DOHH2 (cell line): ENCODE measurements around the gene CNDP1.

ENCODE experiments used
- EZH2phosphoT487 ChIP-seq: fragments of 200-600 bp; sonication (generic); IDR thresholded peaks from 2 replicates; pipeline ENCODE4 v1.6.1; 2017; ENCODE audit warnings: borderline replicate concordance, mild to moderate bottlenecking, antibody characterized with exemption, low read length, moderate library complexity, mixed read lengths
- TF ChIP-seq, protein P1 (sequence below): fragments of 200-600 bp; sonication (generic); IDR thresholded peaks from one replicate; pipeline ENCODE4 v1.5.1; 2014; ENCODE audit warnings: antibody characterized with exemption, mild to moderate bottlenecking, low read depth, low read length; ENCODE audit not compliant: poor library complexity, severe bottlenecking

DNA sequence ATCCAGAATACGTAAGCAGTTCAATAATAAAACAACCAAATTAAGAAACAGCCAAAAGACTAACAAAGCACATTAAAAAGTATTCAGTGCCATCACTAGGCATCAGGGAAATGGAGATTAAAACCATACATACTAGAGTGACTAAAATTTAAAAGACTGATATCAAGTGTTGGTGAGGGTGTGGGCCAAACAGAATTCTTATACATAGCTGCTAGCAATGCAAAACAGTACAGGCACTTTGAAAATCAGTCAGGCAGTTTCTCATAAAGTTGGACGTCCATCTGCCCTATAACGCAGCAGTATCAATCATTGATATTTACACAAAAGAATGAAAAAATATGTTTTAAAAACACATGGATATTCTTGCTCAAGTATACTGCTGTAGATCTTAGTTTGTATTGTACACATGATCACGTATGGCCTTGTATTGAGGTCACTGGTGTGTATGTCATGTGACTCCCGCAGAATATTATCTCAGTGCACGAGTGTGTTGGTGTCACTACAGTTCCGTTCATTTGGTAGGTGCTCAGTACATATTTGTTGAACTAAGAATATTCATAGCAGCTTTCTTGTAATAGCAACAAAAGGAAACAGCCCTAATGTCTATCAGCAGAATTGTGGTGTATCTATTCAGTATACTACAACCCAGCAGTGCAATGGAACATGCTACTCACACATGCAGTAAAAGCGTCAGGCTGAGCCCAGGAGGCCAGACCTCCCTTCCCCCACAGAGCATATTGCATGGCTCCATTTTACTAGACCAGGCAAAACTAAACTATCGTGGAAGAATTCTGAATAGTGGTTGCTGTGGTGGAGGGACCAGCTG, 92.0 kb downstream of the CNDP1 start:
- TF ChIP-seq, protein P1, sequence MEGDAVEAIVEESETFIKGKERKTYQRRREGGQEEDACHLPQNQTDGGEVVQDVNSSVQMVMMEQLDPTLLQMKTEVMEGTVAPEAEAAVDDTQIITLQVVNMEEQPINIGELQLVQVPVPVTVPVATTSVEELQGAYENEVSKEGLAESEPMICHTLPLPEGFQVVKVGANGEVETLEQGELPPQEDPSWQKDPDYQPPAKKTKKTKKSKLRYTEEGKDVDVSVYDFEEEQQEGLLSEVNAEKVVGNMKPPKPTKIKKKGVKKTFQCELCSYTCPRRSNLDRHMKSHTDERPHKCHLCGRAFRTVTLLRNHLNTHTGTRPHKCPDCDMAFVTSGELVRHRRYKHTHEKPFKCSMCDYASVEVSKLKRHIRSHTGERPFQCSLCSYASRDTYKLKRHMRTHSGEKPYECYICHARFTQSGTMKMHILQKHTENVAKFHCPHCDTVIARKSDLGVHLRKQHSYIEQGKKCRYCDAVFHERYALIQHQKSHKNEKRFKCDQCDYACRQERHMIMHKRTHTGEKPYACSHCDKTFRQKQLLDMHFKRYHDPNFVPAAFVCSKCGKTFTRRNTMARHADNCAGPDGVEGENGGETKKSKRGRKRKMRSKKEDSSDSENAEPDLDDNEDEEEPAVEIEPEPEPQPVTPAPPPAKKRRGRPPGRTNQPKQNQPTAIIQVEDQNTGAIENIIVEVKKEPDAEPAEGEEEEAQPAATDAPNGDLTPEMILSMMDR: no peak
- TF ChIP-seq EZH2phosphoT487: no peak
